GM21825 (cell line): ENCODE data around the gene HIC1.
"Not testable (repeated sequence)": the region's sequence is repeated elsewhere in the genome, so short reads cannot be mapped to it uniquely, and the experiment has no call there.

ENCODE experiments used
- ATAC-seq: cut with Tn5 transposase; IDR thresholded peaks from one replicate; pipeline ENCODE4 v1.9.1; 2021; ENCODE audit warnings: mild to moderate bottlenecking, moderate library complexity; ENCODE audit not compliant: unreplicated experiment

Gene HIC1

GRCh38 chr17:2054512-2055291 lies at the start of gene HIC1:
Gene HIC1, plus strand, starts transcription at chr17:2055103. Its CDS starts 1,588 bp downstream, at chr17:2056691.
- ATAC-seq, result no peak

GRCh38 chr17:2008332-2009126 lies 46.4 kb upstream of the HIC1 start:
- no peak for ATAC-seq

GRCh38 chr17:2009737-2010136 lies 45.2 kb upstream of the HIC1 start:
- no peak for ATAC-seq

- ATAC-seq, result no peak
Observed at GRCh38 chr17:2011411-2012371, 43.2 kb upstream of the HIC1 start.

- no peak for ATAC-seq
Observed at GRCh38 chr17:2012499-2012898, 42.4 kb upstream of the HIC1 start.

GRCh38 chr17:2013220-2013993 lies 41.5 kb upstream of the HIC1 start:
- ATAC-seq, result not testable (repeated sequence)

- no peak for ATAC-seq
Observed at GRCh38 chr17:2013994-2014317, 40.9 kb upstream of the HIC1 start.

- no peak for ATAC-seq
Observed at GRCh38 chr17:2015314-2015713, 39.6 kb upstream of the HIC1 start.

GRCh38 chr17:2016494-2016893 lies 38.4 kb upstream of the HIC1 start:
- no peak for ATAC-seq

- ATAC-seq, result no peak
Observed at GRCh38 chr17:2017274-2017941, 37.5 kb upstream of the HIC1 start.

GRCh38 chr17:2018716-2019510 lies 36.0 kb upstream of the HIC1 start:
- no peak for ATAC-seq

- no peak for ATAC-seq
Observed at GRCh38 chr17:2019723-2020122, 35.2 kb upstream of the HIC1 start.

GRCh38 chr17:2020721-2021120 lies 34.2 kb upstream of the HIC1 start:
- no peak for ATAC-seq

- no peak for ATAC-seq
Observed at GRCh38 chr17:2022647-2023240, 32.2 kb upstream of the HIC1 start.

GRCh38 chr17:2023256-2023655 lies 31.6 kb upstream of the HIC1 start:
- no peak for ATAC-seq

- ATAC-seq, result no peak
Observed at GRCh38 chr17:2023692-2024571, 31.0 kb upstream of the HIC1 start.

- ATAC-seq, result no peak
Observed at GRCh38 chr17:2024572-2025219, 30.2 kb upstream of the HIC1 start.
